GM18519 (cell line): Measurements from ENCODE around the gene GXYLT1.
"Not testable (repeated sequence)": the region's sequence is repeated elsewhere in the genome, so short reads cannot be mapped to it uniquely, and the experiment has no call there.

Experiments
- ATAC-seq: cut with Tn5 transposase; IDR thresholded peaks from one replicate; pipeline ENCODE4 v1.9.1; 2021; ENCODE audit warnings: mild to moderate bottlenecking, moderate library complexity; ENCODE audit not compliant: unreplicated experiment, low FRiP score

Gene GXYLT1

GRCh38 chr12:42144408-42145196 is at the start of gene GXYLT1:
Gene GXYLT1 (minus strand): TSS chr12:42144874. CDS start chr12:42144646, 228 bp downstream.
- ATAC-seq: peak; percentile 91

- no peak for ATAC-seq
These were observed 48.0 kb upstream of the GXYLT1 start for GRCh38 chr12:42192686-42193085.

DNA sequence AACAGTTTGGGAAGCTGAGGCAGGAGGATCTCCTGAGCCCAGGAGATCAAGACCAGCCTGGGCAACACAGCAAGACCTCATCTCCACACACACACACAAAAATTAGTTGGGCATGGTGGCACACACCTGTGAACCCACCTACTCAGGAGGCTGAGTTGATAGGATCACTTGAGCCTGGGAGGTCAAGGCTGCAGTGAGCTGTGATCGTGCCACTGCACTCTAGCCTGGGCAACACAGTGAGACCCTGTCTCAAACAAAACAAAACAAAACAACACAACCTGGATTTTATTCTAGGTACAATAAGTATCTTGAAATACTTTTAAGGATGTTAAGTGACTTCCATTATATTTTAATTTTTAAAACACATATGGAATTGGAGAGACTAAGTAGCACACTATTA is 47.6 kb upstream of the GXYLT1 start:
- no peak for ATAC-seq

DNA sequence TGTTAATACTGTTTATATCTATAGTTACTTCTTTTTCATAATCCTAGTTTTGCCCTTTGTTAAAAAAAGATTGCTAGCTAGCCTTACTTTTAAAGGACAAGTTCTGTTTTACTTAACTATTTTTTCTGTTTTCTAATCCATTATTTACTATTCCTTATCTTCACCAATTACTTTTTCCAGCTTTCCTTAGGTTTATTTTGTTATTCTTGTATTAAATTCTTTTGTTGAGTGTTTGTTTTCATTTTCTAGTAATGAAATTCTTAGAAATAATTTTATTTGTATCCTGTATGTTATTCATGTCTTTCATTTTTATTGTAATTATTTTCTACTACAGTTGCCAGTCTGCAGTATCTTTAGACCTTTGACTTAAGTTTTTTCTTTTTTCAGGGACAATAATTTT is 45.7 kb upstream of the GXYLT1 start:
- no peak for ATAC-seq

GRCh38 chr12:42188275-42188674 is 43.6 kb upstream of the GXYLT1 start:
- ATAC-seq: not testable (repeated sequence)

DNA sequence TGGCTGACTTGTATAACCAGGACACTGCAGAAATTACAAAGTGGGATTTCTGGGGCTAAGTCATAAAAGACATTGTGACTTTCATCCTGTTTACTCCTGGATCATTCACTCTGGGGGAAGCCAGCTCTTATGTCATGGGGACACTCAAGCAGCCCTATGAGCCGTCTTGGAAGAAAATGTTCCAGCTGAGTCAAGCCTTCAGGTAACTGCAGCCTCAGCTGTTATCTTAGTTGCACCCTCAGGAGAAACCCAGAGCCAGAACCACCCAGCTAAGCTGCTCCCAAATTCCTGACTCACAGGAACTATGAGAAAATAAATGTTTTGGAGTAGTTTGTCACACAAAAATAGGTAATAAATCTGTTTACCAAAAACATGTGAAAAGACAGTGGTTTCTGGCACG is 43.1 kb upstream of the GXYLT1 start:
- ATAC-seq: no peak

GRCh38 chr12:42186793-42187192 is 42.1 kb upstream of the GXYLT1 start:
- ATAC-seq: peak; percentile 60

DNA sequence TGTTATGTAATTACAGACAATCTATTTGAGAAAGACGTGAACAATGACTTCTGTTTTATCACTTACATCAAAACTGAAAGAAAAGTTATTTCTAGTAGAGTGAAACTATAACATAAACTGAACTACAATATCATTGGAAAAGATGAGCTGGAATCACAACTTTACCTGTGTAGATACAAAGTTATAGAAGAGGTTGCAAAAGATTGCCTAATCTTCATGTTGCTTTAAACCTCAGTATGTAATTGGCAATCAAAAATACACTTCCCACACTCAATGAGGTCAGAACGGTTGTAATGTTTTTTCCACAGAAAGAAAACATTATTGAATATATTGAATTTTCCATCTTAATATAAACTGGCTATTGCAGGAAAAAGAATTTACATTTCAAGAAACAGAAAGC is 37.7 kb upstream of the GXYLT1 start:
- ATAC-seq: no peak

DNA sequence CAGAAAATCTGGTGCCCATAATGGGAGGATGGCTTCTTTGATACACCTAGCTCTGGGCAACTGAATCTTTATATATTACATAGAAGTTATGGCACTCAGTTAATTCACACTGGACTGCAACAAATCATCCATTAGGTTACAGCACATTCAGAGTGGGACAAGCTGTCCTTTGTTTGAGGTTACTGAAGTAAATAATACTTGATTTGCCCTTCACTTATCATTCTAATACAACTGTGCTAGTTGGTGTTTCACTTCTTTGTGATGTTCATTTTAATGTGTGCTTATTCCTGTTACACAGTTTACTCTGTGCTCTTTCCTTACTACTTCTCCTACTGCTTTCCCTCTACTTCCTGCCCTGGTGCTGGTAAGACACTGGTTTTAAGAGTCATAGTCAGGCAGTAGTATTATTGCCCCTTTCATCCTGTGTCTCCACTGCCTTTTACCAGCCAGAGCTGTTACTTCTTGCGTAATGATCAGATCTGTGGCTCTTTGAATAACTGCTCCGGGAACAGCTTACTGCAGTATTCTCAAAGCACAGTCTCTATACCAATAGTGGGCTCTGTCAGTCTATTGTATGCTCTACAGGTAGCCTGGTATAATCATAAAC is 36.4 kb upstream of the GXYLT1 start:
- no peak for ATAC-seq

- ATAC-seq: no peak
These were observed 33.4 kb upstream of the GXYLT1 start for GRCh38 chr12:42178101-42178500.

GRCh38 chr12:42174978-42175377 is 30.3 kb upstream of the GXYLT1 start:
- ATAC-seq: no peak

- ATAC-seq: no peak
These were observed 29.4 kb upstream of the GXYLT1 start for GRCh38 chr12:42173961-42174521.

DNA sequence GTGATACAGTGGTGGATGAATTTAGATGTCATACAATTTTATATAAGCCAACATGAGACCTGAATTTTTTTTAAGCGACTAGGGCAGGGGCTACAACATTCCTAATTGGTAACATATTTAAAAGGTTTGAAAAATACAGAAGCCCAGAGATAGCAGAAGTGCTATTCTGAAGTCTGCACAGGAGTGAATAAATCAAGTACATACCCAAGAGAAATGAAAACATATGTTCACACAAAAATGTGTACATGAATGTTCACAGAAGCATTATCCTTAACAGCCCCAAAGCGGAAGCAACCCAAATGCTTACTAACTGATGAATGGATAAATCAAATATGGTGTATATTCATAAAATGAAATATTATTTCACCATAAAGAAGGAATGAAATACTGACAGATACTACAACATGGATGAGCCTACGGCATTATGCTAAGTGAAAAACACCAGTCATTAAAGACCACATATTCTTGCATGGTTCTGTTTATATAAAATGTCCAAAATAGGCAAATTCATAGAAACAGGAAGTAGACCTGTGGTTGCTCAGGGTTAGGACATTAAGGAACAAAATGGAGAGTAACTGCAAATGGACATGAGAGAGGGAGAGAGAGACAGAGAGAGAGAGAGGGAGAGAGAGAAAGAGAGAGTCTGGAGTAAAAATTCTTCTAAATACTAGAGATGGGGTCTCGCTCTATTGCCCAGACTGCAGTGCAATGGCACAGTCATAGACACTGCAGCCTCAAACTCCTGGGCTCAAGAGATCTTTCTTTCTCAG is 28.0 kb upstream of the GXYLT1 start:
- ATAC-seq: no peak

DNA sequence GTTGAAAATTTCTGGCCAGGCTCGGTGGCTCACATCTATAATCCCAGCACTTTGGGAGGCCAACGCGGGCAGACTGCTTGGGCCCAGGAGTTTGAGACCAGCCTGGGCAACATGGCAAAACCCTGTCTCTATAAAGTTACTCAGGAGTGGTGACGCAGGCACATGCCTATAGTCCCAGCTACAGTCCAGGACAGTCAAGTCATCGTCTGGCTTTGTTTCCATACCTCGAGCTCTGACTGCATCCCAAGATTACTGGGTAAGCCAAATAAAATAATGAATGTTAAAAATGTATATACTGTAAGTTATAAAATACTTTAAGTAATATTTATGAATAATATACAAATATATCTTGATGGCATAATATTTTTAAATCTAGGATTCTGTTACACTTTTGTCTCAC is 23.0 kb upstream of the GXYLT1 start:
- ATAC-seq: no peak

- ATAC-seq: no peak
These were observed 21.8 kb upstream of the GXYLT1 start for GRCh38 chr12:42166501-42166900.

GRCh38 chr12:42163913-42164312 is 19.2 kb upstream of the GXYLT1 start:
- ATAC-seq: no peak

DNA sequence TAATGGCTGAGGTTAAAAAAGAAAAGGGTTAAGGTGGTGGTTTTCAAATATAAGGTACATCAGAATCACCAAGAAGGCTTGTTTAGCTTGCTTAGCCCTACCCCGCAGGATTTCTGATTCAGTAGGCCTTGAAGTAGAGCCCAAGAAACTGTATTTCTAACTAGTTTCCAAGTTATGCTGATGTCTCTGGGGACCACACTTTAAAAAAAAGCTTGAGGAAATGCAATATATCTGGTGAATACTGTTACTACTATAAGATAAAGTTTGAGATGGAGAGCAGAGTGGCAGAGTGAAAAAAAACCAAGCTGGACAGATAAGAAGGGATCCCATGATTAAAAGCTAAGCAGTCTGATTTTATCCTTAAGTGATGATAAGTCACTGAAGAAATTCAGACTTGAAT is 18.3 kb upstream of the GXYLT1 start:
- ATAC-seq: no peak

GRCh38 chr12:42162193-42162592 is 17.5 kb upstream of the GXYLT1 start:
- no peak for ATAC-seq

- no peak for ATAC-seq
These were observed 16.9 kb upstream of the GXYLT1 start for GRCh38 chr12:42161529-42161928.

- no peak for ATAC-seq
These were observed 11.6 kb upstream of the GXYLT1 start for GRCh38 chr12:42156232-42156631.

- ATAC-seq: no peak
These were observed 1.0 kb upstream of the GXYLT1 start for GRCh38 chr12:42145552-42146215.
